Nephron progenitor cell (in vitro differentiated cells): ENCODE data around the gene LYZL1.
"Not testable (repeated sequence)": the region's sequence is repeated elsewhere in the genome, so short reads cannot be mapped to it uniquely, and the experiment has no call there.

Experiments used
- DNase-seq: peaks from one replicate; pipeline ENCODE4 v3.0.0; 2021
- H3K27ac Mint-ChIP-seq: 2 replicates; pipeline ENCODE4 v1.8.0; 2021; ENCODE audit warnings: mild to moderate bottlenecking, moderate library complexity, mixed read lengths
- H3K27me3 Mint-ChIP-seq: 2 replicates; pipeline ENCODE4 v1.8.0; 2021; ENCODE audit warnings: mild to moderate bottlenecking, low read depth, mixed read lengths; ENCODE audit not compliant: poor library complexity
- H3K36me3 Mint-ChIP-seq: 2 replicates; pipeline ENCODE4 v1.8.0; 2021; ENCODE audit warnings: low read depth, mixed read lengths
- H3K4me1 Mint-ChIP-seq: 2 replicates; pipeline ENCODE4 v1.8.0; 2021; ENCODE audit warnings: mixed read lengths
- H3K4me3 Mint-ChIP-seq: 2 replicates; pipeline ENCODE4 v1.8.0; 2021; ENCODE audit warnings: mild to moderate bottlenecking, moderate library complexity, mixed read lengths
- H3K9me3 Mint-ChIP-seq: 2 replicates; pipeline ENCODE4 v1.8.0; 2021; ENCODE audit warnings: mild to moderate bottlenecking, moderate library complexity, mixed read lengths
- TF ChIP-seq, protein P1 (sequence below): fragments of 200-600 bp; sonication (generic); IDR thresholded peaks from 2 replicates; pipeline ENCODE4 v1.5.0; 2021; ENCODE audit warnings: antibody characterized with exemption

Gene LYZL1

GRCh38 chr10:29306688-29307087, 17.8 kb downstream of the LYZL1 start:
- Mint-ChIP-seq H3K27me3 (no peaks in the 10 kb centered on the region), H3K27ac (no peak overlapping the region), H3K4me1 (peaks cover 15% of the 10 kb centered on the region), H3K36me3 (peaks cover 9% of the 10 kb centered on the region), H3K4me3 (no peak overlapping the region), H3K9me3 (peaks cover 23% of the 10 kb centered on the region)
- DNase-seq = no peak
- TF ChIP-seq, protein P1, sequence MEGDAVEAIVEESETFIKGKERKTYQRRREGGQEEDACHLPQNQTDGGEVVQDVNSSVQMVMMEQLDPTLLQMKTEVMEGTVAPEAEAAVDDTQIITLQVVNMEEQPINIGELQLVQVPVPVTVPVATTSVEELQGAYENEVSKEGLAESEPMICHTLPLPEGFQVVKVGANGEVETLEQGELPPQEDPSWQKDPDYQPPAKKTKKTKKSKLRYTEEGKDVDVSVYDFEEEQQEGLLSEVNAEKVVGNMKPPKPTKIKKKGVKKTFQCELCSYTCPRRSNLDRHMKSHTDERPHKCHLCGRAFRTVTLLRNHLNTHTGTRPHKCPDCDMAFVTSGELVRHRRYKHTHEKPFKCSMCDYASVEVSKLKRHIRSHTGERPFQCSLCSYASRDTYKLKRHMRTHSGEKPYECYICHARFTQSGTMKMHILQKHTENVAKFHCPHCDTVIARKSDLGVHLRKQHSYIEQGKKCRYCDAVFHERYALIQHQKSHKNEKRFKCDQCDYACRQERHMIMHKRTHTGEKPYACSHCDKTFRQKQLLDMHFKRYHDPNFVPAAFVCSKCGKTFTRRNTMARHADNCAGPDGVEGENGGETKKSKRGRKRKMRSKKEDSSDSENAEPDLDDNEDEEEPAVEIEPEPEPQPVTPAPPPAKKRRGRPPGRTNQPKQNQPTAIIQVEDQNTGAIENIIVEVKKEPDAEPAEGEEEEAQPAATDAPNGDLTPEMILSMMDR = no peak

GRCh38 chr10:29308142-29308541, 19.3 kb downstream of the LYZL1 start:
- not testable (repeated sequence) for H3K36me3 Mint-ChIP-seq, H3K9me3 Mint-ChIP-seq, H3K4me3 Mint-ChIP-seq, H3K27me3 Mint-ChIP-seq, H3K27ac Mint-ChIP-seq, DNase-seq
- peaks cover 15% of the 10 kb centered on the region for H3K4me1 Mint-ChIP-seq

DNA sequence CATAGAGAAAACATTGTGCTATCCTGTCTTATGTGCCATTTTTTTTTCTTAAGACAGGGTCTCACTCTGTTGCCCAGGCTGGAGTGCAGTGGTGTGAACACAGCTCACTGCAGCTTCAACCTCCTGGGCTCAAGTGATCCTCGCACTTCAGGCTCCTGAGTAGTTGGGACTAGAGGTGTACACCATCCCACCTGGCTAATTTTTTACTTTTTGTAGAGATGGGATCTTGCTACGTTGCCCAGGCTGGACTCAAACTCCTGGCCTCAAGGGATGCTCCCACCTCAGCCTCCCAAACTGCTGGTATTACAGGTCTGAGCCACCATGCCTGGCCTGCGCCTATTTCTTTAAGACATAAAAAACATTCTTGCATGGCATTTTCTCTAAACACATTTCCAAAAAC, 20.6 kb downstream of the LYZL1 start:
- no peak for DNase-seq
- Mint-ChIP-seq H3K9me3 (peaks cover 14% of the 10 kb centered on the region), H3K4me1 (peaks cover 16% of the 10 kb centered on the region), H3K36me3 (peaks cover 4% of the 10 kb centered on the region), H3K27ac (no peak overlapping the region), H3K27me3 (no peaks in the 10 kb centered on the region), H3K4me3 (no peak overlapping the region)
- TF ChIP-seq, protein P1 = no peak

DNA sequence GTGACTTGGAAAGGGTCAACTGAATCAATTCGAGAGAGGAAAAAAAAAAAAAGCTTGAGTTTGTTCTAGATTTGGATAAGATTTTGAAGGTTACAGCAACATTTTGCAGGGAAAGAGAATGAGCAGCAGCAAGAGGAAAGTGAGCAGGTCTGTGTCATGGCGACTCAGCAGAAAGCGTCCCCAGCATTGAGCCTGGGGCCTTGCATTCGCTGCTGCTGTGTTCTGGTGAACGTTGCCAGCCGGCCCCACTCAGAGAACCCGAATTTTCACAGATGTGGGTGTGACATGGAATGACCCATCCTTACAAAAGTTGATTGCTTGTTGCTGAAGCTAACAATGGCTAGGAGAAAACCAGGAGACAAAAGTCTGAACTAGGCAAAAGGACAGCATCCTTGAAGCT, 21.6 kb downstream of the LYZL1 start:
- H3K4me3 Mint-ChIP-seq, DNase-seq, H3K36me3 Mint-ChIP-seq, H3K27me3 Mint-ChIP-seq: not testable (repeated sequence)
- peaks cover 20% of the 10 kb centered on the region for H3K4me1 Mint-ChIP-seq
- peak overlapping the region; percentile 71 for H3K27ac Mint-ChIP-seq
- peaks cover 18% of the 10 kb centered on the region for H3K9me3 Mint-ChIP-seq

DNA sequence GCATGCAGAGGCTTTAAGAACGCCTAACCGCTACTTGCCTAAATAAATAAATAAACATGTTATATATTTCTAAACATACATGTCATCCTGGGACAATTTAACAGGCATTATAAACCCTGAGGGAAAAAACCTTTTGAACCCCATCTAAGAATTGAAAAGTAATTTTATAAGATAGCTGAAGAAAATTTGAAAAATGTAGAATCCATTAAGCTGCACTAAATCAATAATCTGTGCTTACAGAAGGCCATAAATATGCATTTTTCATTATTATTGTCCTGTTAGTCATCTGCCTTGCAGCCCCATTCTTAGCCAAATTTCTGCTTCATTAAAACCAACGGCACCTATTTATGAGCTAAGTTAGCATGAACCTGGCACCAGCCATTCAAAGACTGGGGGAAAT, 24.2 kb downstream of the LYZL1 start:
- H3K27me3 Mint-ChIP-seq = no peaks in the 10 kb centered on the region
- no peak overlapping the region for H3K27ac Mint-ChIP-seq
- peaks cover 18% of the 10 kb centered on the region for H3K9me3 Mint-ChIP-seq
- H3K36me3 Mint-ChIP-seq = peaks cover 4% of the 10 kb centered on the region
- H3K4me1 Mint-ChIP-seq = peaks cover 41% of the 10 kb centered on the region
- H3K4me3 Mint-ChIP-seq = no peak overlapping the region
- TF ChIP-seq, protein P1 = no peak
- DNase-seq = no peak

DNA sequence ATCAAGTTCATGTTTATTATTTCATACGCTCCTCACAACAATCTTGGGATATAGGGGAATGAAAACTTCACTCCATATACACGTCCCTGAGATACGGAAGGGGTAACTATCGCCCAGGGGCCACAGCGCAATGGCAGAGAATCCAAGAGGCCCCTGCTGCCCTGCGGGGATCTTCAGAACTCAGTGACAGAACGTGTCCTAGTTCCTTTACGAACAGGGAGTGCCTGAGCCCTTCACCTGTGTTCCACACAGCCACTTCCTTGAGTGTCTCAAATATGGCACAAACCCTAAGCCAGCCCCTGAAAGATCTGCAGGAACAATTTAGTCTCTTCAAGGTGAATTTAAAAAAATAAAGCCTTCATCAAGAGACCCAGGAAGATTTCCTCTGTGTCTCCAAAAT, 25.9 kb downstream of the LYZL1 start:
- peaks cover 4% of the 10 kb centered on the region for H3K36me3 Mint-ChIP-seq
- DNase-seq = no peak
- H3K4me3 Mint-ChIP-seq = no peak overlapping the region
- H3K27ac Mint-ChIP-seq = peak overlapping the region; percentile 60
- H3K27me3 Mint-ChIP-seq = peaks cover 3% of the 10 kb centered on the region
- H3K9me3 Mint-ChIP-seq = peaks cover 18% of the 10 kb centered on the region
- TF ChIP-seq, protein P1 = no peak
- H3K4me1 Mint-ChIP-seq = peaks cover 58% of the 10 kb centered on the region

- H3K4me3 Mint-ChIP-seq = peak overlapping the region; percentile 40
- no peak for DNase-seq
- peaks cover 59% of the 10 kb centered on the region for H3K4me1 Mint-ChIP-seq
- peaks cover 11% of the 10 kb centered on the region for H3K9me3 Mint-ChIP-seq
- H3K27ac Mint-ChIP-seq = peak overlapping the region; percentile 68
- TF ChIP-seq, protein P1 = no peak
- peaks cover 4% of the 10 kb centered on the region for H3K36me3 Mint-ChIP-seq
- peaks cover 3% of the 10 kb centered on the region for H3K27me3 Mint-ChIP-seq
Observed at GRCh38 chr10:29315814-29316213, 26.9 kb downstream of the LYZL1 start.
